ENCODE data around the gene GPD1L.
"Not testable (repeated sequence)": the region's sequence is repeated elsewhere in the genome, so short reads cannot be mapped to it uniquely, and the experiment has no call there.

The GPD1L gene

GRCh38 chr3:32106132-32106928 lies at the start of gene GPD1L:
TSS of gene GPD1L (plus strand) at chr3:32106620. CDS start at chr3:32106712, 92 bp downstream.
- DNase-seq: peak; percentile 77

- DNase-seq: not testable (repeated sequence)
These were observed 48.0 kb upstream of the GPD1L start for GRCh38 chr3:32058465-32058864.

GRCh38 chr3:32062950-32063582 lies 43.4 kb upstream of the GPD1L start:
- no peak for DNase-seq

GRCh38 chr3:32066686-32067085 lies 39.7 kb upstream of the GPD1L start:
- no peak for DNase-seq

- not testable (repeated sequence) for DNase-seq
These were observed 32.2 kb upstream of the GPD1L start for GRCh38 chr3:32074194-32074593.

- DNase-seq: no peak
These were observed 29.9 kb upstream of the GPD1L start for GRCh38 chr3:32076566-32076965.

- DNase-seq: no peak
These were observed 28.9 kb upstream of the GPD1L start for GRCh38 chr3:32077260-32078084.

- no peak for DNase-seq
These were observed 28.3 kb upstream of the GPD1L start for GRCh38 chr3:32078085-32078634.

GRCh38 chr3:32078864-32079263 lies 27.6 kb upstream of the GPD1L start:
- no peak for DNase-seq

GRCh38 chr3:32082721-32083120 lies 23.7 kb upstream of the GPD1L start:
- DNase-seq: no peak

- no peak for DNase-seq
These were observed 22.6 kb upstream of the GPD1L start for GRCh38 chr3:32083702-32084270.

GRCh38 chr3:32084870-32085269 lies 21.6 kb upstream of the GPD1L start:
- DNase-seq: no peak

GRCh38 chr3:32086464-32086863 lies 20.0 kb upstream of the GPD1L start:
- no peak for DNase-seq

- DNase-seq: no peak
These were observed 16.9 kb upstream of the GPD1L start for GRCh38 chr3:32089476-32089875.

GRCh38 chr3:32093204-32093603 lies 13.2 kb upstream of the GPD1L start:
- no peak for DNase-seq

GRCh38 chr3:32095431-32095830 lies 11.0 kb upstream of the GPD1L start:
- DNase-seq: no peak

- no peak for DNase-seq
These were observed 8.7 kb upstream of the GPD1L start for GRCh38 chr3:32097768-32098167.

- DNase-seq: no peak
These were observed 7.9 kb upstream of the GPD1L start for GRCh38 chr3:32098528-32098927.

GRCh38 chr3:32100465-32100864 lies 6.0 kb upstream of the GPD1L start:
- no peak for DNase-seq

GRCh38 chr3:32102289-32102688 lies 4.1 kb upstream of the GPD1L start:
- DNase-seq: no peak

GRCh38 chr3:32104492-32104891 lies 1.9 kb upstream of the GPD1L start:
- DNase-seq: no peak

GRCh38 chr3:32105291-32106131 lies 909 bp upstream of the GPD1L start:
- DNase-seq: no peak
